Fibroblast of peridontal ligament (primary cell): Measurements from ENCODE around the gene CCDC117.
"Not testable (repeated sequence)": the region's sequence is repeated elsewhere in the genome, so short reads cannot be mapped to it uniquely, and the experiment has no call there.

Source experiments
- DNase-seq: peaks from one replicate; pipeline ENCODE4 v3.0.0-alpha.2; 2010; ENCODE audit errors: extremely low read depth

Gene CCDC117

DNA sequence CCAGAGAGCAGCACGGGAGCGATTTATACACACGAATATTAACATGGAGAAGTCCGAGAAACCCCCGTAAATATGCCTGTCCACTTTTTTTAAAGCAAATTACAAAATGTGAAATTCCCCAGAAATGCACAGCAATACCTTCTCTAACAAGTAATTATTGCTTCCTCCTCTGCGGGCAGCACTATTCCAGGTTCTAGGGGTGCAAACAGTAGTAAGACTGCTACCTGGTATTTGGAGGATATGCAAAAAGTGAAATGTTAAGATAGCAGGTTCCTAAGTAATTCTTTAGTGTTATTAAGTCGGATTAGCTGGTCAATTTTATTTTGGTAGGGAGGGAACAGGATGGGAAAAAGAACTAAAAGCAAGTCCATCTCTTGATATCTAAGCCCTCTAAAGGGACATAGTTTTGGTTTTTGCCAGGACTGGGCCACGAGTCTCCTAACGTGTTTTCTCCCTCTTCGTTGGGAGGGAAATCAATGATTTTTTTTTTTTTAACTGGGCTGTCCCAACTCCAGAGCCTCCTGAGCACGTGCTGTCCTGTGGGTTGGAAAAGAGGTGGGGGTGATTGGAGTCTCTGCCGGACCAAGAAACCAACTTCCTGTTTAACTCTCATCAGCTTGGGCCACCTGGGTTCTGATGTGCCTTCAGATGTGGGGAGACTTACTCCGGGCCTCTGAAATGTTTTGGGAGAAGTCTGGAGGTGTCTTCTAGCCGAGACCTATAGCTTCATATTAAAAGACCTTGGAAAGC, 29.5 kb downstream of the CCDC117 start:
- DNase-seq = no peak

DNA sequence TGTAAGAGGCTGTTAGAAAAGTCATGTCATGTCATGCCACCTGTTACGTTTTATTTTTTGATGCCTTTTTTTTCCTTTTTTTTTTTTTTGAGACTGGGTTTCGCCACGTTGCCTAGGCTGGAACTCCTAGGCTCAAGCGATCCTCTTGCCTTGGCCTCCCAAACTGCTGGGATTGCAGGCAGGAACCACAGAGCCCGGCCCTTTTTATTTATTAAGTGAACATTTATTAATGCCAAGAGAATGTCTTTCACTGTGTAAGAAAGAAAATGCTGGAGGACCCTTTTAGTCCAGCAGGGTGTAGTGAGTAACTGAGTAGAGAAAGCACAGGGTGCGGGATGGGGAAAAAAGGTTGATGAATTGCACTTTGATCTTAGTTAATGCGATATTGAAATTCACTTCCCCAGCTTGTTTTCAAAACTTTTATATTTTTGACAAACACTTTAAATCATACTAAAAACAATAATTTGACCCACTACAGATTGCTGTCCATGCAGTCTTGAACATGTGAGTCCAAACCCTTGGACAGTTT, 30.2 kb downstream of the CCDC117 start:
- no peak for DNase-seq

- not testable (repeated sequence) for DNase-seq
Measured at GRCh38 chr22:28805426-28805825, 32.9 kb downstream of the CCDC117 start.

- no peak for DNase-seq
Measured at GRCh38 chr22:28808716-28809355, 36.3 kb downstream of the CCDC117 start.

- DNase-seq = no peak
Measured at GRCh38 chr22:28810821-28811491, 38.5 kb downstream of the CCDC117 start.

DNA sequence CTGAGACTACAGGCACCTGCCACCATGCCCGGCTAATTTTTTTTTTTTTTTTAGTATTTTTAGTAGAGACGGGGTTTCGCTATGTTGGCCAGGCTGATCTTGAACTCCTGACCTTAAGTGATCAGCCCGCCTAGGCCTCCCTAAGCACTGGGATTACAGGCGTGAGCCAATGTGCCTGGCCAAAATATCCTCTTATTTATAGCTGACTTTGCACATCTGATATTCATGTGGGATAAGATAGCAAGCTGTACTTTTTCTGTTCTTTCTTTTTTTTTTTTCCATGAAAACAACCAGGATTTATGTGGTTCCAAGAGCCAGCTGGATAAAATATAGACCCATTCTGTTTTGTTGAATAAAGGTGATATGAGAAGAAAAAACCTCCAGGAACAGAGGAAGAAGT, 40.0 kb downstream of the CCDC117 start:
- no peak for DNase-seq

- no peak for DNase-seq
Measured at GRCh38 chr22:28813772-28814518, 41.5 kb downstream of the CCDC117 start.

DNA sequence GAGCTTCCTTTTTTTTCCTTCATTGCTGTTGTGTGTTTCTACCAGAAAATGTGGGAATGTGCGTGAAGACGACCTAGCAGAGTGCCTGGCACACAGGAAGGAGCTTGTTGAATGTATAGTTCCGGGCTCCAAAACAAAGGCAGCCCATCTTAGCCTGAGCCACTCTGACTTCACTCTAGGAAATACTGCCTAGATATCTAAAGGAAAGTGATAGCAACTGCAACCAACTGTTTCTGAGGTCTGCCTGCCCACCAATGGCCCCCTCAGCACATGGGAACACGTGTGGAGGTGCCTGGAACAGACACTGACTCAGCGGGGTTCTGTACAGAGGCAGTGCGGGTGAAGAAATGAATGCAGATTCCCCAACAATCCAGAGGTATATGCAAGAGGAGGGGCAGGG, 42.6 kb downstream of the CCDC117 start:
- no peak for DNase-seq

DNA sequence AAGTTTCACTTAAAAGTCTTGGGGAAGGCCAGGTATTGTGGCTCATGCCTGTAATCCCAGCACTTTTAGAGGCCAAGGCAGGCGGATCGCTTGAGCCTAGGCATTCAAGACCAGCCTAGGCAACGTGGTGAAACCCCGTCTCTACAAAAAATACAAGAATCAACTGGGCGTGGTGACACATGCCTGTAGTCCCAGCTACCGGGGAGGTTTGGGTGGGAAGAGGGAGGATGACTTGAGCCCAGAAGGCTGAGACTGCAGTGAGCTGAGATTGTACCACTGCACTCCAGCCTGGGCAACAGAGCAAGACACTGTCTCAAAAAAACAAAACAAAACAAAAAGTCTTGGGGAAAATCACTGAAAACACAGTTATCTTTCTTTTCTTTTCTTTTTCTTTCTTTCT, 43.2 kb downstream of the CCDC117 start:
- no peak for DNase-seq

DNA sequence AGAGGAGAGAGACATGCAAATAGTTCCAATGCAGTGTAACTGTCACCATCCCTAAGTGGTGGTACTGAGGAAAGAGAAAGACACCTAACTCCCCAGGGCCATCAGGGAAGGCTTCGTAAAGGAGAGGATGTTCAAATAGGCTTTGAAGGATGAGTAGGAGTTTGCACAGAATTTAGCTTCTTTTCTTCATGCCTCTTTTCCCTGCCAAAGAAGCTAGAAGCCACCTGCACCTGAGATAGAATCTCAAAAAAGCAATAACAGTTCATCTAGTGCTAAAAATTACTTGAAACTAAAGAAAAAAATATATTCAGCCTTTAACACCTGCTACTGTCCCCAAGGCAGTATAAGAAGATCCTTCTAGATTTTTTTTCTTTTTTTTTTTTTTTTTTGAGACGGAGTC, 44.6 kb downstream of the CCDC117 start:
- DNase-seq = no peak

GRCh38 chr22:28817919-28818859, 45.7 kb downstream of the CCDC117 start:
- DNase-seq = no peak

DNA sequence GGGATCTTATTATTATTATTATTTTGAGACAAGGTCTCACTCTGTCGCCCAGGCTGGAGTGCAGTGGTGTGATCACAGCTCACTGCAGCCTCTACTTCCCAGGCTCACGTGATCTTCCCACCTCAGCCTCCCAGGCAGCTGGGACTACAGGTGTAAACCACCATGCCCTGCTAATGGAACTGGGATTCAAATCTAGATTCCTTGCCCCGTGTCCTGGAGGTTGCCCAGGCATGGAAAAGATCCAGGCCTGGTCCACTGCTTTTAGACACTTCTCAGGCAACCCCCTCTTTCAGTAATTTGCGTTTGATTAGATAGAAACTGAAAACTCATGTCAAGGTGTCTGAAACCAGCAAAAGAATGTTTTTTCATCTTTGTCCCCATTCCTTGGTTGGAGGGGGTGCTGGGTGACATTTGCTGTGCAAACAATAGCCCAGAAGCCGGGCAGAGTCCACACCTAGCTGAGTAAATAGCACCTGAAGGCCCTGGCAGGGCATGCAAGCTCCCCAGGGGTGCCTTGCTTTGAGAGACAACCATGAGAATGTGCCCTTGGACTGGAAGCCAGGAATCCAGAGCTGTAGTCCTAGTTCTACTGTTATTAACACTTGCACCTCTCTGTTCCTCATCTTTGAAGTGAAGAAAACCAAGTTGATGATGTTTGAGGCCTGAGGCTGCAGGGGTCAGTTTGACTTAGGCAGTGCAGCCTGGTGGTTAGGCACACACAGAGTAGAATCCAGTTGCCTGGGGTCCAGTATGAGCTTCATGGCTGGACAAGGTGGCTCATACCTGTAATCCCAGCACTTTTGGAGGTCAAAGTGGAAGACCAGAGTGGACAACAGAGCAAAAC, 47.0 kb downstream of the CCDC117 start:
- no peak for DNase-seq

- DNase-seq = no peak
Measured at GRCh38 chr22:28820885-28821284, 48.4 kb downstream of the CCDC117 start.

DNA sequence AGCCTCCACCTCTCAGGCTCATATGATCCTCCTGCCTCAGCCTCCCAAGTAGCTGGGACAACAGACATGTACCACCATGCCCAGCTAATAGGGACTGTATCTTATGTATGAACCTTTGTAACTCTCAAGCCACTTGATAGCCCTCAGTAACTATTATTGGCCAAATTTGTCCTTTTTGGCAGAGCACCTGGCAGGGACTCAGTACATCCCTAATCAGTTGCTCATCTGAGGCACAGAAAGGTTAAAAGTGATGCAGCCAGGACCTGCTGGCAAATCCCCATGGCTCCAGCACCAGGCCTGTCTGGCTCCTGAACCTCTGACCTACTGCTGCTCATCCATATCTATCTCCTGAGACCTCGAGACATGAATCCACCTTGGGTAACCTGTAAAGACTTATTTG, 49.0 kb downstream of the CCDC117 start:
- no peak for DNase-seq

DNA sequence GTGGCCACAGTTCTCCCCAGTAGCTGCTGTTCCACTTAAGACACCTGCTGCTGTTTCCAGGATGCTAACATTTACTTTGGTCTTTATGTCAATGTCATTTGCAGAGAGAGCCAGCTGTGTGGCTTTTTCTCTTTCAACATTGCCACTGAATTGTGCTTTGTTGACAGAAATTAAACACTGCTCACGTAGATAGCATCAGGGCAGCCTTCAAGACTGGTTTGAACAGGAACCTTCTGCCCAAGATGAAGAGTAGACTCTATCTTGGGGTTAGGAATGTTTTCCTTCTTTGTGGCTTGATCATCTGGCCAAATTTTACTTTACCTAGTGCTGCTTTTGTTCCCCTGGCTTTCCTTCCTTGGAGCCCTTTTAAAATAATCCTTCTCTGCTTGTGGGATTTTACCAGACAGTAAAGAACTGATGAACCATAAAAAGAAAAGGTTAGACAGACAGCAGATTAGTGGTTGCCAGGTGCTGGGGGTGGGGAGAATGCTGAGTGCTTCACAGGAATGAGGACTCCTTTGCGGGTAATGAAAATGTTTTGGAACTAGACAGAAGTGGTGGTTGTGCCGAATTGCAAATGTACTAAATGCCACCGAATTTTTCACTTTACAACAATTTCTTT, 50.5 kb downstream of the CCDC117 start:
- DNase-seq = no peak

DNA sequence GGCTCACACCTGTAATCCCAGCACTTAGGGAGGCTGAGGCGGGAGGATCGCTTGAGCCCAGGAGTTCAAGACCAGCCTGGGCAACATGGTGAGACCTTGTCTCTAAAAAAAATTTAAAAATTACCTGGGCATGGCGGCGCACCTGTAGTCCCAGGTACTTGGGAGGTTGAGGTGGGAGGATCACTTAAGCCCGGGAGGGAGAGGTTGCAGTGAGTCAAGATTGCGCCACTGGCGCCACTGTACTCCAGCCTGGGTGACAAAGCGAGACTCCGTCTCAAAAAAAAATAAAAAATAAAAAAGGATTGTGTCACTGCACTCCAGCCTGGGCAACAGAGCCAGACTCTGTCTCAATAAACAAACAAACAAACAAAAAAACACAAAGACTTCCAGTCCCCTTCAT, 52.0 kb downstream of the CCDC117 start:
- DNase-seq = not testable (repeated sequence)

GRCh38 chr22:28826430-28826829, 53.9 kb downstream of the CCDC117 start:
- DNase-seq = not testable (repeated sequence)

DNA sequence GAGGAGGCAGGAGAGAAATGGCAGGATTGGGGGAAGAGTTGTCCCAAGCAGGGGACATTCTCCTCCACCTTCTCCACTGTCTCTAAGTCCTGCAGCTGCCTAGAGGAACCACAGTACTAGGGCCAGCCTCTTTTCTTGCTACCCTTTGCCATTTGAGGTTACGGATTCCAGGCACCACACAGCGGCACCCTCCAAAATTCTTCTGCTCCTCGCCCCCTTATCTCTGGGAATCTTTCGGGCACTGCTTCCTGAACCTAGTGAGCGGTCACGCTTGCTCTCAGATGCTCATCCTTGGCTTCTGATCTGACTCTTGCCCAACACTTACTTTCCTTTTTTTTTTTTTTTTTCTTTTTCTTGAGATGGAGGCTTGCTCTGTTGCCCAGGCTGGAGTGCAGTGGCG, 54.4 kb downstream of the CCDC117 start:
- DNase-seq = no peak

DNA sequence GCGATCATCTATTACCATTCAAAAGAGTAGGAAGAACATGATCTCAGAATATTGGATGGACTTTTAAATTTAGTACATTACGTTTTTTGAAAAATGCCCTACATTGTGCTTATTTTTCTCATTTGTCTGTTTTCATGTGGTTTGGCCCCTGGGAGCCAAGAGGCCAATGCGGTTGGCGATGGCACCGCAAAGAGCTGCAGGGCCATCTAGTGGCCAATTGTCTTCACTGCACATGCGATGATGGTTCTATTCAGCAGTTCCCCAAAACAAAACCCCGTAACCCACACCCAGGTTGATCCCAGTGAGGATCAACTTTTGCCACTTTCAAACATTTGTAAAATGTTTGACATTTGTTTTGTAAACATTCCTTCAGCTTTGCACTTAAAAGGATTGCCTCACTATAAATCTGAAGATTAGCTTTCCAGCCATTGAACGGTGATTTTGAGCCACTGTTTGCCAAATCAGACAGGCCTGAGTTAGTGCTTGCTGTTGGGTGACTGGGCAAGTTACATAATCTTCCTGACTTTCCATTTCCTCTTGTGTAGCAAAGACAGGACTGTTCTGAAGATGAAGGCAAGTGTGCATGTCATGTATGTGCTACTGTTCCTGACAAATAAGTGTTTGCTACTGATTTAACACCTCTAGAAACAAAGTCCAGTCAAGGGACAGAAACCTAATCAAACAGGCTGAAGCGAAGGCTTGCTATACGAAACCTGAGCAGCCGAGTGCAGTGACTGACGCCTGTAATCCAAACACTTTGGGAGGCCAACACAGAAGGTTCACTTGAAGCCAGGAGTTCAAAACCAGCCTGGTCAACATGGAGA, 57.1 kb downstream of the CCDC117 start:
- DNase-seq = peak; percentile 78
